HEK293 (cell line): ENCODE data around the gene FXYD3.

ENCODE experiments used
- CTCF ChIA-PET: fragments of 350-600 bp; formaldehyde crosslinking; extraction: SDS; loops from one replicate; lab custom pipeline; 2021; ENCODE audit warnings: antibody characterized with exemption; lab: Yijun Ruan, JAX
- POLR2A ChIA-PET: fragments of 300-600 bp; formaldehyde crosslinking; extraction: SDS; loops from one replicate; lab custom pipeline; 2020; ENCODE audit warnings: antibody characterized with exemption, inconsistent platforms; lab: Yijun Ruan, JAX
- H3K27ac ChIP-seq: fragments of 200-500 bp; sonication (Bioruptor generic); 2 replicates; pipeline ENCODE4 v1.5.1; 2014; ENCODE audit warnings: low read depth, low read length, control low read depth, inconsistent platforms; ENCODE audit errors: extremely low read depth
- H3K36me3 ChIP-seq, 2 experiments: fragments of 200-500 bp in 1 of 2; sonication (Bioruptor generic) in 1 of 2; 1 replicate in 1 of 2; 2 replicates in 1 of 2; pipeline ENCODE4 v1.5.1; 2014 to 2017; ENCODE audit warnings: inconsistent platforms in 2 of 2, low read length in 2 of 2; ENCODE audit not compliant: control insufficient read depth in 2 of 2, insufficient read depth in 1 of 2
- H3K4me1 ChIP-seq: fragments of 200-500 bp; sonication (Bioruptor generic); 2 replicates; pipeline ENCODE4 v1.5.1; 2014; ENCODE audit warnings: mild to moderate bottlenecking, low read length, inconsistent platforms; ENCODE audit not compliant: control insufficient read depth, insufficient read depth
- H3K4me3 ChIP-seq: 2 replicates; pipeline ENCODE4 v1.5.1; 2011; ENCODE audit warnings: low read depth, mild to moderate bottlenecking, control low read depth, low read length, moderate library complexity
- H3K9me3 ChIP-seq: fragments of 200-500 bp; sonication (Bioruptor generic); 2 replicates; pipeline ENCODE4 v1.5.1; 2014; ENCODE audit warnings: low read depth, low read length, inconsistent platforms; ENCODE audit not compliant: control insufficient read depth, insufficient read depth
- FEZF1 ChIP-seq: fragments of 450-650 bp; formaldehyde crosslinking; IDR thresholded peaks from 2 replicates; pipeline ENCODE4 v1.5.1; 2016; ENCODE audit warnings: missing biosample characterization, missing genetic modification characterization
- HOXA7 ChIP-seq: sonication (generic); formaldehyde crosslinking; IDR thresholded peaks from 2 replicates; pipeline ENCODE4 v1.8.1; 2022; ENCODE audit warnings: missing genetic modification reagents, borderline replicate concordance
- PRDM1 ChIP-seq: fragments of 450-650 bp; formaldehyde crosslinking; IDR thresholded peaks from 2 replicates; pipeline ENCODE4; 2016; ENCODE audit warnings: missing biosample characterization, missing genetic modification characterization
- PRDM4 ChIP-seq: fragments of 450-650 bp; formaldehyde crosslinking; IDR thresholded peaks from 2 replicates; pipeline ENCODE4 v1.5.1; 2017; ENCODE audit warnings: missing biosample characterization, missing genetic modification characterization
- PRDM6 ChIP-seq: fragments of 450-650 bp; formaldehyde crosslinking; IDR thresholded peaks from 2 replicates; pipeline ENCODE4 v1.5.1; 2017; ENCODE audit warnings: missing biosample characterization, missing genetic modification characterization
- SCRT2 ChIP-seq: fragments of 450-650 bp; formaldehyde crosslinking; IDR thresholded peaks from 2 replicates; pipeline ENCODE4 v1.5.1; 2016; ENCODE audit warnings: missing biosample characterization, missing genetic modification characterization
- SP2 ChIP-seq: fragments of 450-650 bp; formaldehyde crosslinking; IDR thresholded peaks from 2 replicates; pipeline ENCODE4 v1.5.1; 2016; ENCODE audit warnings: missing biosample characterization, missing genetic modification characterization
- WT1 ChIP-seq: fragments of 450-650 bp; formaldehyde crosslinking; IDR thresholded peaks from 2 replicates; pipeline ENCODE4 v1.5.1; 2016; ENCODE audit warnings: missing biosample characterization, missing genetic modification characterization
- ZNF157 ChIP-seq: fragments of 450-650 bp; formaldehyde crosslinking; IDR thresholded peaks from 2 replicates; pipeline ENCODE4 v1.5.1; 2016; ENCODE audit warnings: missing biosample characterization, missing genetic modification characterization
- ZNF175 ChIP-seq: fragments of 450-650 bp; formaldehyde crosslinking; IDR thresholded peaks from 2 replicates; pipeline ENCODE4 v1.5.1; 2016; ENCODE audit warnings: missing biosample characterization, missing genetic modification characterization
- ZNF221 ChIP-seq: fragments of 450-650 bp; formaldehyde crosslinking; IDR thresholded peaks from 2 replicates; pipeline ENCODE4 v1.5.1; 2017; ENCODE audit warnings: missing biosample characterization, missing genetic modification characterization, borderline replicate concordance
- ZNF26 ChIP-seq: fragments of 450-650 bp; formaldehyde crosslinking; IDR thresholded peaks from 2 replicates; pipeline ENCODE4 v1.5.1; 2016; ENCODE audit warnings: missing biosample characterization, missing genetic modification characterization
- ZNF391 ChIP-seq: fragments of 450-650 bp; formaldehyde crosslinking; IDR thresholded peaks from 2 replicates; pipeline ENCODE4 v1.5.1; 2016; ENCODE audit warnings: low read depth, missing biosample characterization, missing genetic modification characterization, borderline replicate concordance
- ZNF501 ChIP-seq: fragments of 450-650 bp; formaldehyde crosslinking; IDR thresholded peaks from 2 replicates; pipeline ENCODE4 v1.5.1; 2016; ENCODE audit warnings: missing biosample characterization, missing genetic modification characterization
- ZNF513 ChIP-seq: fragments of 450-650 bp; IDR thresholded peaks from 2 replicates; pipeline ENCODE4 v1.5.1; 2018; ENCODE audit warnings: missing biosample characterization, missing genetic modification characterization
- ZNF596 ChIP-seq: fragments of 450-650 bp; IDR thresholded peaks from 2 replicates; pipeline ENCODE4 v1.5.0; 2018; ENCODE audit warnings: missing biosample characterization, mild to moderate bottlenecking, missing genetic modification characterization, moderate library complexity
- ZNF626 ChIP-seq: fragments of 450-650 bp; sonication (Bioruptor Pico); formaldehyde crosslinking; IDR thresholded peaks from 2 replicates; pipeline ENCODE4 v1.5.1; 2018; ENCODE audit warnings: missing biosample characterization, missing genetic modification characterization, inconsistent platforms
- TF ChIP-seq, protein P1 (sequence below): fragments of 450-650 bp; formaldehyde crosslinking; IDR thresholded peaks from 2 replicates; pipeline ENCODE4 v1.5.1; 2016; ENCODE audit warnings: missing biosample characterization, missing genetic modification characterization
- TF ChIP-seq, protein P2 (sequence below): fragments of 450-650 bp; formaldehyde crosslinking; IDR thresholded peaks from 2 replicates; pipeline ENCODE4 v1.5.1; 2016; ENCODE audit warnings: missing biosample characterization, missing genetic modification characterization
- TF ChIP-seq, protein P3 (sequence below): fragments of 450-650 bp; formaldehyde crosslinking; IDR thresholded peaks from 2 replicates; pipeline ENCODE4 v1.5.1; 2016; ENCODE audit warnings: missing biosample characterization, missing genetic modification characterization

FXYD3 gene

GRCh38 chr19:35123573-35123972, 8.0 kb downstream of the FXYD3 start:
- TF ChIP-seq ZNF157 (tag by site-specific recombination) (0 out of 2 replicates have a peak, but pooled peaks have one; percentile 8), WT1 (tag by site-specific recombination) (no peak), ZNF513 (tag by site-specific recombination) (no peak), HOXA7 (CRISPR knock-in tag) (0 out of 2 replicates have a peak, but pooled peaks have one; percentile 72)
- TF ChIP-seq, protein P1, sequence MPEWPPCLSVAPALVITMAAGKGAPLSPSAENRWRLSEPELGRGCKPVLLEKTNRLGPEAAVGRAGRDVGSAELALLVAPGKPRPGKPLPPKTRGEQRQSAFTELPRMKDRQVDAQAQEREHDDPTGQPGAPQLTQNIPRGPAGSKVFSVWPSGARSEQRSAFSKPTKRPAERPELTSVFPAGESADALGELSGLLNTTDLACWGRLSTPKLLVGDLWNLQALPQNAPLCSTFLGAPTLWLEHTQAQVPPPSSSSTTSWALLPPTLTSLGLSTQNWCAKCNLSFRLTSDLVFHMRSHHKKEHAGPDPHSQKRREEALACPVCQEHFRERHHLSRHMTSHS (tag by site-specific recombination): 0 out of 2 replicates have a peak, but pooled peaks have one; percentile 6
- H3K36me3 ChIP-seq: no peaks in the 10 kb centered on the region
- H3K9me3 ChIP-seq: no peaks in the 10 kb centered on the region
- peaks cover 10% of the 10 kb centered on the region for H3K4me1 ChIP-seq
- H3K27ac ChIP-seq: no peak overlapping the region; the same call in 1 of the 2 replicates
- ChIA-PET POLR2A (interaction anchor here (1.2 to 1.3 kb wide), 2 partner anchors 17 to 22 kb away, joined by 3 to 8 read pairs; no protein-coding TSS in a partner anchor), CTCF (interaction anchor here (0.6 to 4.8 kb wide), 7 partner anchors 9 to 165 kb away, joined by 3 to 67 read pairs (median 6); partner anchors contain the start of genes FXYD3, FXYD7 and LGI4)
- H3K4me3 ChIP-seq: no peak overlapping the region

DNA sequence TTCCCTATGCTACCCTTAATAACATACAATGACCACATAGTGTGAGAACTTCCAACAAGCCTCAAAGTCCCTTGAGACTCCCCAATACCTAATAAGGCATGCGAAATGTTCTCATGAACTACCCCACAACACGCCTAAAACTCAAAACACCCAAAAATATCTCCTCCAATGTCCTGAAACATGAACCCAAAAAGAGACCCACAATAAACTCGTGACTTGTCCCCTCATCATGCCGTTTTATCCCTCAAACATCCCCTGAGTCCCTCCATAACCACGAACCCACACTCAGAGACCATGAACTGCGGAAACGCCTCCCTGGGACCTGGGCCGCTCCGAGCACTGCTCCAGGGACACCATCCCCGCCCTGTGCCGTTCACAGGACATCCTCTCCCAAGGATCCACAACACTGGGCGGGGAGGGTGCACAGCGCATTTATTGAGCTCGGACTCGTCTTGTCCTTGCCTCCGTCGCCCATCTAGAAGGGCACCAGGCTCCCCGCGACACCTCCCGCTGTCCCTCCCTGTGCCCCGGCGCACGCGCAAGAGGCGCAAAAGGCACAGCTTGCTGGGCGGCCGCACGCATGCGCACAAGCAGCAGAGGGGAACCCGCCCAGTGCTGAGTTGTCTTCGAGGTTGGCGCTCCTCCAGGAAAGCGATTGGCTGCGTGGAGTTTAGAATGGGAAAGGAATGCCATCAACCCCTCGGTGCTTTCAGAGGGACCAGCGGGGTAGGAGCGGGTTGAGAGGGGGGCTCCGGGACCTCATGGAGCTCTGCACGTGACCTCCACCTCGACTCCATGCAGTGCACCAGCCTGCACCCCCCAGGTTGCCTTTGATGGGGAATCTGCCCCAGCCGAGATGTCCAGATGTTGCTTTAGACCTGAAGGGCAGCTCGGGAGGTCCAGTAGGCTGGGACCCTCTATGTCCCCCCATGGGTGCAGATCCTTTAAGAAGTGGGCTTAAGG, 8.8 kb downstream of the FXYD3 start:
- ChIA-PET CTCF (interaction anchor here (0.5 to 4.8 kb wide), 9 partner anchors 9 to 153 kb away, joined by 3 to 67 read pairs (median 6); partner anchors contain the start of genes FXYD3, FXYD7 and LGI4), POLR2A (interaction anchor here (0.6 to 1.3 kb wide), 14 partner anchors 10 to 197 kb away, joined by 3 to 21 read pairs (median 4); partner anchors contain the start of genes GRAMD1A, LGI4 and ZNF30)
- H3K27ac ChIP-seq: peak overlapping the region; percentile 7; the same call in 1 of the 2 replicates
- TF ChIP-seq FEZF1 (tag by site-specific recombination): no peak
- 0 out of 2 replicates have a peak, but pooled peaks have one; percentile 55 for TF ChIP-seq ZNF391 (tag by site-specific recombination)
- no peak for TF ChIP-seq ZNF26 (tag by site-specific recombination)
- TF ChIP-seq SP2 (tag by site-specific recombination): peak; percentile 86
- TF ChIP-seq ZNF501 (tag by site-specific recombination): peak; percentile 92; the same call in 1 of the 2 replicates
- TF ChIP-seq ZNF596 (tag by site-specific recombination): no peak
- TF ChIP-seq, protein P2, sequence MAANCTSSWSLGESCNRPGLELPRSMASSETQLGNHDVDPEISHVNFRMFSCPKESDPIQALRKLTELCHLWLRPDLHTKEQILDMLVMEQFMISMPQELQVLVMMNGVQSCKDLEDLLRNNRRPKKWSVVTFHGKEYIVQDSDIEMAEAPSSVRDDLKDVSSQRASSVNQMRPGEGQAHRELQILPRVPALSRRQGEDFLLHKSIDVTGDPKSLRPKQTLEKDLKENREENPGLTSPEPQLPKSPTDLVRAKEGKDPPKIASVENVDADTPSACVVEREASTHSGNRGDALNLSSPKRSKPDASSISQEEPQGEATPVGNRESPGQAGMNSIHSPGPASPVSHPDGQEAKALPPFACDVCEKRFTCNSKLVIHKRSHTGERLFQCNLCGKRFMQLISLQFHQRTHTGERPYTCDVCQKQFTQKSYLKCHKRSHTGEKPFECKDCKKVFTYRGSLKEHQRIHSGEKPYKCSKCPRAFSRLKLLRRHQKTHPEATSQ (tag by site-specific recombination): peak; percentile 35; the same call in 1 of the 2 replicates
- TF ChIP-seq ZNF626 (tag by site-specific recombination): no peak
- TF ChIP-seq PRDM1 (tag by site-specific recombination): no peak
- TF ChIP-seq, protein P3, sequence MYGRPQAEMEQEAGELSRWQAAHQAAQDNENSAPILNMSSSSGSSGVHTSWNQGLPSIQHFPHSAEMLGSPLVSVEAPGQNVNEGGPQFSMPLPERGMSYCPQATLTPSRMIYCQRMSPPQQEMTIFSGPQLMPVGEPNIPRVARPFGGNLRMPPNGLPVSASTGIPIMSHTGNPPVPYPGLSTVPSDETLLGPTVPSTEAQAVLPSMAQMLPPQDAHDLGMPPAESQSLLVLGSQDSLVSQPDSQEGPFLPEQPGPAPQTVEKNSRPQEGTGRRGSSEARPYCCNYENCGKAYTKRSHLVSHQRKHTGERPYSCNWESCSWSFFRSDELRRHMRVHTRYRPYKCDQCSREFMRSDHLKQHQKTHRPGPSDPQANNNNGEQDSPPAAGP: peak; percentile 21; the same call in 1 of the 2 replicates
- no peak for TF ChIP-seq PRDM4 (tag by site-specific recombination)
- TF ChIP-seq PRDM6: no peak
- TF ChIP-seq ZNF221 (tag by site-specific recombination): no peak
- TF ChIP-seq SCRT2 (tag by site-specific recombination): 0 out of 2 replicates have a peak, but pooled peaks have one; percentile 7
- TF ChIP-seq ZNF175: no peak

More for the DNA sequence above, 8.8 kb downstream of the FXYD3 start:
- H3K4me3 ChIP-seq: peak overlapping the region; percentile 40
- H3K36me3 ChIP-seq: no peaks in the 10 kb centered on the region
- peaks cover 10% of the 10 kb centered on the region for H3K4me1 ChIP-seq
- H3K9me3 ChIP-seq: no peaks in the 10 kb centered on the region
